PC-3 (cell line): Measurements from ENCODE around the gene GRHPR.

ENCODE experiments used
- CTCF ChIP-seq: fragments of 300-600 bp; sonication (generic); conservative IDR thresholded peaks from 2 replicates; pipeline ENCODE4 v1.5.1; 2017; ENCODE audit warnings: antibody characterized with exemption, low read depth, mild to moderate bottlenecking, low read length
- EZH2 ChIP-seq: fragments of 300-600 bp; sonication (generic); IDR thresholded peaks from one replicate; pipeline ENCODE4 v1.6.1; 2017; ENCODE audit warnings: antibody characterized with exemption, mild to moderate bottlenecking, low read length; ENCODE audit not compliant: unreplicated experiment
- EZH2phosphoT487 ChIP-seq: fragments of 300-600 bp; sonication (generic); IDR thresholded peaks from 2 replicates; pipeline ENCODE4 v1.6.1; 2018; ENCODE audit warnings: mild to moderate bottlenecking, antibody characterized with exemption, low read length, borderline replicate concordance

GRCh38 chr9:37465249-37466036 lies 42.9 kb downstream of the GRHPR start, which contains the start of gene ZBTB5:
- no peak for TF ChIP-seq CTCF
- no peak for TF ChIP-seq EZH2
- TF ChIP-seq EZH2phosphoT487 = no peak
